ENCODE measurements around the gene REXO5.
"Not testable (repeated sequence)": the region's sequence is repeated elsewhere in the genome, so short reads cannot be mapped to it uniquely, and the experiment has no call there.

The REXO5 gene

GRCh38 chr16:20853143-20853542 is 46.8 kb downstream of the REXO5 start:
- DNase-seq = no peak

DNA sequence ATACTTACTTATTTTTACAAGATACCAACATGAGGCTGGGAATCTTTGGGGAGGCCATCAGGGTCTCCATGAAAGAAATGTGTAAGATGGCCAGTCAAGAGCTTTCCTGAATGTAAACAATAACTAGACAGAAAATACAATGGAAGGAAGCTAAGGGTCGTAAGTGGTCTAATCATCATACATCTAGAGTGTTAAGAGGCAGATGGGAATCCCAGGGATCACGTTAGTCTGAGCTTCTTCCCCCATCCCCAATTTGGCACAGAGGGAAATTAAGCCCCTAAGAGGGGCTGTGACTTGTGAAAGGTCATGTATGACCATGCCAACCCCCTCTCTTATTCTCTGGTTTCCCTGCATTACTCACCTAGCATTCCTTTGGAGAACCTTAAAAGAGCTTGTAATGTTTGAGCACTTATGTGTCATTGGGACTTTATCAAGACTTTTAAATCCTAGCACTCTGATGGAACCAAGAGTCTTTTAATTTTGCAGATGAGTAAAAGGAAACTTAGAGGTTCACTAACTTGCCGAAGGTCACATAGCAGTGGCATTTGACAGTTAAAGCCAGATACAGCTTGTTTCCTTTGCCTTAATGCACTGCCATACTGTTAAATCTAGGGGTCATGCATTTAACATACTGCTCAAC is 47.8 kb downstream of the REXO5 start:
- DNase-seq = no peak

- no peak for DNase-seq
Observed at GRCh38 chr16:20854963-20855362, 48.6 kb downstream of the REXO5 start.

- DNase-seq = no peak
Observed at GRCh38 chr16:20857281-20857680, 51.0 kb downstream of the REXO5 start.

GRCh38 chr16:20859229-20859628 is 52.9 kb downstream of the REXO5 start:
- no peak for DNase-seq

DNA sequence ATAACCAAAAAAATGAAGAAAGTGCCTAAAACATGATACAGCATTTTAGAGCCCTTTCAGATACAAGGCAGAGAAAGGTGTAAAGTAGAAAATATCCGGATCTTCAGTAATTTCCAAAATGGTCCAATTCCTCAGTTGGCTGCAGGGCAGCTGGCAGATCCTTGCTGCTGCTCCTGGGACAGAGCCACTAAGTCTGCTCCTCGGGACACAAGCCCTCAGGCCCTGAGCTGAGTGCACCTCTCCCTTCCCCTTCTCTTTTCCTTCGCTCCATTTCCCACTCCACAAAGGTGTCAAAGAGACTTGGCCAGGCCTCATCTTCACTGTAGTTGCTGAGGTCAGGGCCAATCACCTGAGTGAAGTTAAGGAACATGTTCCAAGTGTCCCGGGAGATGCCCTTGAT is 53.4 kb downstream of the REXO5 start:
- no peak for DNase-seq

DNA sequence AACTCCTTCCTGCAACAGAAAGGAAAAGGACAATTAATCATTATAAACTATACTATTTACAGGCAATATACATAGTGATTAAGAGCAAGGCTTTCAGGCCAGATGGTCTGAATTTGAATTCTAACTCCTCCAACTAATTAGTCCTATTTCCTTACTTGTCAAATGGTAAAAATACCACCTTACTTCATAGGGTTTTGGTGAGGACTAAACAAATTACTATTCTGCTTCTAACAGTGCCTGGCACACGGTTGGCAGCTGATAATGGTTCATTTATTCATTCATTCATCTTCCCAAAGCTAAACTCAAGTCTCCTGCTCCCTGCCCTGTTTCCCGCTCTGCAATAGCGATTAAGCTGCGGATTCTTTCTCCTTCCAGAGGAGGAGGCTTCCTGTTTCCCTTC is 54.0 kb downstream of the REXO5 start:
- no peak for DNase-seq

DNA sequence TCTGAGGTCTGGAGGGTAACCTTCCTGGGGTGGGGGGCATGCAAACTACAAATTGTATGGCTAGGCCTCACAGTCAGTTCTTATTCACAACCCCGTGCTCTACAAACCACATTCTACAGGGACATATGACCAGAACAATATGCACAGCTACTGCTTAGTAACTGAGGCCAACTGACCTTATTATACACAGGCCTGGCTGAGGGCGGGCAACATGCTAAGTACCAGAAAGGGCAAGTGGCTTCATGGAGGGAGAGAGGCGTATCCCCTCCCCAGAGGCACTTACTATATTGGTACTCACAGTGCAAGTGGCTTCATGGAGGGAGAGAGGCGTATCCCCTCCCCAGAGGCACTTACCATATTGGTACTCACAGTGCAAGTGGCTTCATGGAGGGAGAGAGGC is 54.7 kb downstream of the REXO5 start:
- DNase-seq = not testable (repeated sequence)

- no peak for DNase-seq
Observed at GRCh38 chr16:20862162-20862960, 56.0 kb downstream of the REXO5 start.

GRCh38 chr16:20864376-20864775 is 58.0 kb downstream of the REXO5 start:
- not testable (repeated sequence) for DNase-seq

GRCh38 chr16:20865420-20866131 is 59.2 kb downstream of the REXO5 start:
- DNase-seq = no peak

DNA sequence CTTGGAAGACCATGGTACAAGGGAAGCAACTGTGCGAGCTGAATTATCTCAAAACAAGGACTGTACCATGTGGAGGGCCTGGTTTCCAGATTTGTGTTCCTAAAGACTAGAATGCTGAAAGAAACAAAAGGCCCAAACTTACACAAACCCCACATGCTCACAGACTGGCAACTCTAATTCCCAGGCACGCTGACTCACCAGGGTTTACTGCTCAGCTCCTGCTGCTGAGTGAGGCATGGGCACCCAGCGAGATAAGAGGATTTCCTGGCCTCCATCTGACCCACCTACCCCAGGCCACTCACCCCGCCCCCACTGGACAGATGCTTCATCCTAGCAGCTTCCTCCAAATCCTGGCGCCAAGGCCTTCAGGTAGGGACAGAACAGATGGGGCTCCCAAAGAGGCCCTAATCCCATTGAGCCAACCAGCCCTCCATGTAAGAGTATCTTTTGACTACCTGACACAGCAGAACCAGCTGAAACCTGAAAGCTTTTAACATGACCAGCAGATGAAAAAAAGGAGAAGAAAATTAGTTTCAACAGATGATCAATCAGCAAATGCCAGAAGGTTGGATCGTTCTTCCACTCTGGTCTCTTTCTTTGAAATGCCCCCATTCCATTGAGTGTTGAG is 59.9 kb downstream of the REXO5 start:
- no peak for DNase-seq

DNA sequence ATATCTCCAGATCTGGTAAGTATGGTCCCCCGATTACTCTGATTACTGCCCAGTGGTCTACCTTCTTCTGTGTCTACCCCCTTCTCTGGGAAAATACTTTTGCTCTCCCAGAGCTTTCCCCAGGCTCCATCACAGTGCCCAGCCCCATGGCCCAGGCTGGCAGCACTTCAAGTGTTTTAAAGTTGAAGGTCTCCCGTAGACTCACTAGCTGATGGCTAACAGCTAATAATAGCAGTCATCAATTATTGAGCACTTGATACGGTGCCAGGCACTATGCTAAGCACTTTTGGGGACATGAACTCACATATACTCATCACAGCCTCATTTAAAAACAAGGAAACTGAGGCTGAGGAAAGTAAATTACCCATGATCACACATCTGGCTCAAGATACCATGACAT is 60.5 kb downstream of the REXO5 start:
- DNase-seq = no peak

GRCh38 chr16:20867585-20867984 is 61.3 kb downstream of the REXO5 start:
- no peak for DNase-seq

- DNase-seq = no peak
Observed at GRCh38 chr16:20868890-20869289, 62.6 kb downstream of the REXO5 start.

- no peak for DNase-seq
Observed at GRCh38 chr16:20870122-20870820, 63.9 kb downstream of the REXO5 start.

- DNase-seq = no peak
Observed at GRCh38 chr16:20871258-20871657, 64.9 kb downstream of the REXO5 start.

DNA sequence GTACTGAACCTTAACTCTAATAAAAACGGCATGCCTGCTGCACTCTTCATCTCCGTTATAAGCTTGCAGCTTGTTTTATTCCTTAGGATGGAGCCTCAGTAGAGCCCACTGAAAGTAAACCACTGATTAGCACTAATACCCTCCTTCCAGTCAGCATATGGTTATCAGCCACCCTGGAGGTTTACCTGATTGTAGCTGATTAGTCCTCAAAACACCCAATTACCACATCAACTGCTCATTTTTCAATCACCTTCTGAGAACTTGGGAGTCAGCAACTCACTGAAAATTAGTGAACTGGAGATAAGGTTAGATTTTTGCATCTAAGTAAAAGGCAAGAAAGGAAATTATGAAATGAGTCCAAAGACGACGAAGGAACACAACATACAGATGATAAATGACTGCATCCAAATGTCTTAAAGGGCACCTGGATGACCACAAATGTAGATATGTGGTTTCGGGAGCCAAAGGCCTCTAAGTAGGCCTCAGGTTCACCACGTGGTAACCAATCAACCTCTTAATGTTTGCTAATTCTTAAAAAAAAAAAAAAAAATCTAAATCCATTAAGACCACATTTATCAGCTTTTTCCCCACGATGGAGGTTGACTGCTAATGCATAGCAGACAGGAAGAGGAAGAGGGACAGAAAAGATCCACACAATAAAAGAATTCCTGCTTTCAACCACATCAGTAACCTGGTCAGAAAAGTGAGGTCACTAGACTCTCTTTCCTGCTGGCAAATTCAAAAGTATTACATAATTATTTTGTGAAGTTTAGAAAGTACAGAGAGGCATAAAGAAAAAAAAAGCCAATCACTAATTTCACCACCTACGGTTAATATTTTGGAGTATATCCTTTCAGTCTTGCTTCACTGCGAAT is 65.9 kb downstream of the REXO5 start:
- DNase-seq = no peak

DNA sequence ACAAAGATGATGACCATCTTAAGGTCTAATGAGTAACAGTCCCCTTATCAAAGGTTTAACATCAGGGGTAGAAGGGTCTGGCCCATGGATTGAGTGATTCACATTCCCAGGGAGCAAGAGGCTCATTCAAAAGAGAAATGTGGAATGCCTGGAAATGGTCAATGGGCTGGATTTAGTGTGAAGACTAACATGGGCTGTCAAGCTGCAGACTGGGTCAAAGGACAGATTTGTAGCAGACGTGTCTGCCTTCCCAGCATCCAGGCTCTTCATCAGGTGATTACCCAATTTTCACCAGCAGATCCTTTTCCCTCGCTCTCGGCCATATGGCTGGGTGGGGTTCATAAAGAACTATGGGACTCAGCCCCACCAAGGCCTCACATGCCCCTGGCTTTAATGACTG is 67.0 kb downstream of the REXO5 start:
- no peak for DNase-seq

DNA sequence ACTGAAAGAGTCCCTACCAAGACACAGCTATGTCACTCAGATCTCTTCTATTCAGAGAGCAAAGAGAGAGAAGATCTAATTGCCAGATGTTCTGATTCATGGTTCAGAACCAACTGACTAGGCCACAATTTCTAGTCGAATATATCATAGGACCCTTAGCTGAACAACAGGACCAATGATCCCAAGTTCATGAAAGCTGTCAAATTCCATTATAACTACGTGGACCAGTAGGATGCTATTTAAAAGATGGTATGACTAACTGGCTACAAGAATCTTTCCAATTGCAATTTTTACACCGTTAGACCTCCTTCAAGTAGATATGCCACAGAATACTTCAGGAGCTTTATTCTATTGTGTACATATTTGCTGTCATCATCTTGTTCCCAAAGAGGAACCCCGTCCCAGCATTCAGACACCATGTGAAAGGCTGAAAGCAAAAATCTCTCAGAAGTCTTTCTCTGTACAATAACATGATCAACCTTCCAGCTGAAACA is 67.8 kb downstream of the REXO5 start:
- DNase-seq = no peak

GRCh38 chr16:20875355-20875650 is 69.0 kb downstream of the REXO5 start:
- DNase-seq = no peak

- no peak for DNase-seq
Observed at GRCh38 chr16:20878682-20879147, 72.4 kb downstream of the REXO5 start.
